Fibroblast of mammary gland (primary cell): Measurements from ENCODE around the gene VPS13A.
A peak's percentile ranks its signal among the peaks of the same experiment; 100 is the strongest.

Experiments
- DNase-seq: peaks from one replicate; pipeline ENCODE4 v3.0.0-alpha.2; 2010; ENCODE audit warnings: low read depth
- H3K4me3 ChIP-seq: 2 replicates; pipeline ENCODE4 v1.5.1; 2011; ENCODE audit warnings: low read depth, mild to moderate bottlenecking, low read length, moderate library complexity; ENCODE audit not compliant: control insufficient read depth
- TF ChIP-seq, protein P1 (sequence below): conservative IDR thresholded peaks from 2 replicates; pipeline ENCODE4 v1.5.1; 2011; ENCODE audit warnings: low read depth, low read length, inconsistent platforms; ENCODE audit not compliant: control insufficient read depth, insufficient read depth

The VPS13A gene

DNA sequence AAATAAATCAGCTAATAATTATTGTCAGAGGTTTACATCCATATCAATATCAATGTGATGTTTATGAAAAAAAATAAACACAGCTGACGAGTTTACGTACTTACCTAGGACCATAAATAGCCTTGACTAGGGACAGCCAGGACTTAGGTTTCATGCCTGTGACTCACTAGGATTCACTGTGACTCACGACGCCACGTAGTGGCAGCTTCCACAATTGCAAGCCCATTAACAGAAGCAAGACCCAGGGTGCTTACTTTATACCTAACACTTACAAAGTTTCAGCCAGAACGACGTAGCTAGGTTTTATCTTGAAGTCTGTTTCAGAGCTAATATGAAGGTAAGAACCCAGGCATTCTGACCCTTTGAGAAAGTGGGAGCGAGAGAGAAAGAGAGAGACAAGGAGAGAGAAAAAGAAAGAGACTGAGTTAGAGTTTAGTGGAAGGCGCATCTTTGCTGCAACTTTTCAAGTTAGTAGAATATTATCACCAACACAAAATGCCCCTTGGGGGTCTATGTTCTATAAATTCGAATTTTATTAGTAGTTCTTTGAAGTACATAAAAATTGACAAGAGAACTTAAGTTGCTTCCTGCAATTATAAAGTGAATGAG, 279.6 kb downstream of the VPS13A start:
- peak; percentile 92 for DNase-seq
- TF ChIP-seq, protein P1, sequence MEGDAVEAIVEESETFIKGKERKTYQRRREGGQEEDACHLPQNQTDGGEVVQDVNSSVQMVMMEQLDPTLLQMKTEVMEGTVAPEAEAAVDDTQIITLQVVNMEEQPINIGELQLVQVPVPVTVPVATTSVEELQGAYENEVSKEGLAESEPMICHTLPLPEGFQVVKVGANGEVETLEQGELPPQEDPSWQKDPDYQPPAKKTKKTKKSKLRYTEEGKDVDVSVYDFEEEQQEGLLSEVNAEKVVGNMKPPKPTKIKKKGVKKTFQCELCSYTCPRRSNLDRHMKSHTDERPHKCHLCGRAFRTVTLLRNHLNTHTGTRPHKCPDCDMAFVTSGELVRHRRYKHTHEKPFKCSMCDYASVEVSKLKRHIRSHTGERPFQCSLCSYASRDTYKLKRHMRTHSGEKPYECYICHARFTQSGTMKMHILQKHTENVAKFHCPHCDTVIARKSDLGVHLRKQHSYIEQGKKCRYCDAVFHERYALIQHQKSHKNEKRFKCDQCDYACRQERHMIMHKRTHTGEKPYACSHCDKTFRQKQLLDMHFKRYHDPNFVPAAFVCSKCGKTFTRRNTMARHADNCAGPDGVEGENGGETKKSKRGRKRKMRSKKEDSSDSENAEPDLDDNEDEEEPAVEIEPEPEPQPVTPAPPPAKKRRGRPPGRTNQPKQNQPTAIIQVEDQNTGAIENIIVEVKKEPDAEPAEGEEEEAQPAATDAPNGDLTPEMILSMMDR: peak; percentile 98
- H3K4me3 ChIP-seq: no peak overlapping the region

DNA sequence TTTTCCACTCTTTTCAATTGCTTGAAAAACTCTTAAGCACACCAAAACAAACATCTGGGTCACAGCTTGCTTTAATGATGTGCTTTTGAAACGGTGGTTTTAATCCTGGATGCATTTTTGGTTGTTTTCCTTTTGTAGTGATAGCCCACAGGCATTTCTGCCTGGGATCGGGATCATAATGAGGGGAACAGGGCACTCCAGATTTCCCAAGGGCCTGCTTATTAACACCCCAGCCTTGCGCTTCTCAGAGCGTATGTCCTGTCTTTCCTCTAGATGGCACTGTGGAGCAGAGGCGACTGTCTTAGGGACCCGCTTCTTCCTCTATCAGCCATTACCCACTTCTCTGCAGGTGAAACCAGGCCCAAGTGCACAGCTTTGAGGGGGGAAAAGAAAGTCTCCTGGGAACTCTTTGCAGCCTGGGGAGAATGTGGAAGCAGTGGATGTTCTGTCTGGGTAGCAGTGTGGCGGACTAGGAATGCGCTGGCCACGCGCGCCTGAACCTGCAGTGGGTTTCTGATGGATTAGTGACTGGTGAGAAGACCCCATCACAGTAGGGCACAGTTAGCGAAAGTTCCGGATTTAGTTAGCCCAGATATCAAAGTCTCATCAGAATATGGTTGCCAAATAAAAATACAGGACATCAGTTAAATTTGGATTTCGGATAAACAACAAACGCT, 280.7 kb downstream of the VPS13A start:
- peak; percentile 72 for DNase-seq
- no peak overlapping the region for H3K4me3 ChIP-seq
- TF ChIP-seq, protein P1: peak; percentile 96

DNA sequence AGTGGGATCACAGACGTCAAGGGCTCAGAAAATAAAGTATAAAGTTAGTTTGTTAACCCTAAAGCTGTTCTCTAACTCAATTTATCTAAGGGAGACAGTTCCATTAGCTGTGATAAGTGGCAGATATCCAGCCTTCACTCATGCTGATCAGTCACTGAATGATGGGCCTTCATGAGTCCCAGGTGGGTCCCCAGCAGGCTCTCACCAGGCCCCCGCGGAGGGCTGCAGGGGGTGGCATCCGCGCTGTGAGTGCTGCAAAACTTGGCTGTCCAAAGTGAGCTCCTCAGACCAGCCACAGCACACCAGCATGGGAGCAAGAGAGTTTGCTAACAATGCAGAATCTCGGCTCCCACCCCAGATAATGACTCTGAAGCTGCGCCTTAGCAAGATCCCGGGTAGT, 283.6 kb downstream of the VPS13A start:
- TF ChIP-seq, protein P1: no peak
- DNase-seq: no peak
- no peak overlapping the region for H3K4me3 ChIP-seq

DNA sequence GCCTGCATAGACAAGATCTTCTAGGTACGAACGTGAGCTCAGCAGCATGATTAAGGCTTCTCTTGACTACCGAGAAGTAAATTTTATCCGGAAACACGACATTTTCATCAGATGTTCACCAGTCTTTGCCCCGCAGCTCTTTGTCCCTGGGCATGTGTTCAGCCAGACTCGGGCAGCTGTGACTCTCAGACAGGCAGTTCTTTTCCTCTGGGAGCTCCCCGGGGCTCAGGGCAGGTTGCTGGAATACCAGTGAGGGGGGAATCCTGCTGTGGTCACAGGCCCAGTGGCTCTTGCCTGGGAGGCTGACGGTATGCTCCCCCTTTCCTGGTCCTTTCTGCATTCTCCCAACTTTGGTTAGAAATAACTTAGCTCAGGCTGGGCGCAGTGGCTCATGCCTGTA, 284.7 kb downstream of the VPS13A start:
- DNase-seq: no peak
- TF ChIP-seq, protein P1: no peak
- no peak overlapping the region for H3K4me3 ChIP-seq

DNA sequence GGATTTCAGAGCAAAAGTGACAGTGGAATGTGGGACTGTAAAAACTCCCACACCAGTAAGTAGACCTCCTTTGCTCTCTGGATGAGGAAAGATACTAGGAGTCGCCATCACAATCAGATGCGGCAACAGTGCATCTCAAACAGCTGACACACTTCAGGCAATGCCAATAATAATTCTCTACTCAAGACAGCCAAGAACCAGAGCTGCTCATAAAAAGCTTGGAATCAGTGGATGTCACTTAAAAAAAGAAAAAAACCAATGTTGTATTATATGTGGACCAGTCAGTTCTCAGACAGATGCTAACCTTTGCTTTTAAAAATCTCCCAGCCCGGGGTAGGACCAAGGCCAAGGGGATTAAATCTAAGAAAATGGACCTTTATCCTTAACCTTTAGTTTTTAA, 285.8 kb downstream of the VPS13A start:
- TF ChIP-seq, protein P1: no peak
- DNase-seq: no peak
- H3K4me3 ChIP-seq: no peak overlapping the region

DNA sequence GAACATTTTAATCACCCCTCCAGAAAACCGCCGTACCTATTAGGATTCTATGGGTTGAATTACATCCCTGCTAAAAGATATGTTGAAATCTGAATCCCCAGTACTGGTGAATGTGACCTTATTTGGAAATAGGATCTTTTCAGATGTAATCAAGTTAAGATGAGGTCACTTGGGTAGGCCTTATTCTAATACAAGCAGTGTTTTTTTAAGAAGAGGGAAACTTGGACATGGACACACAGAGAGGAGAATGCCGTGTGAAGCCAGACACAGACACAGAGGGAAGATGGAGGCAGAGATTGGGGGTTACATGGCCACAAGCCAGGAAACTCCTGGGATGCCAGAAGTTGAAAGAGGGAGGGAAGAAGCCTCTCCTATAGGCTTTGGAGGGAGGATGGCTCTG, 287.3 kb downstream of the VPS13A start:
- TF ChIP-seq, protein P1: no peak
- peak; percentile 31 for DNase-seq
- H3K4me3 ChIP-seq: no peak overlapping the region
